B cell (primary cell): ENCODE data around the gene ZER1.

Experiments used
- CTCF ChIP-seq: fragments of 200-600 bp; IDR thresholded peaks from one replicate; pipeline ENCODE4 v1.8.0; 2022; ENCODE audit warnings: antibody characterized with exemption, mild to moderate bottlenecking
- EZH2 ChIP-seq: IDR thresholded peaks from 2 replicates; pipeline ENCODE4 v1.6.1; 2012; ENCODE audit warnings: borderline replicate concordance, low read depth, mild to moderate bottlenecking, moderate library complexity, low read length; ENCODE audit not compliant: insufficient read depth, poor library complexity, severe bottlenecking

DNA sequence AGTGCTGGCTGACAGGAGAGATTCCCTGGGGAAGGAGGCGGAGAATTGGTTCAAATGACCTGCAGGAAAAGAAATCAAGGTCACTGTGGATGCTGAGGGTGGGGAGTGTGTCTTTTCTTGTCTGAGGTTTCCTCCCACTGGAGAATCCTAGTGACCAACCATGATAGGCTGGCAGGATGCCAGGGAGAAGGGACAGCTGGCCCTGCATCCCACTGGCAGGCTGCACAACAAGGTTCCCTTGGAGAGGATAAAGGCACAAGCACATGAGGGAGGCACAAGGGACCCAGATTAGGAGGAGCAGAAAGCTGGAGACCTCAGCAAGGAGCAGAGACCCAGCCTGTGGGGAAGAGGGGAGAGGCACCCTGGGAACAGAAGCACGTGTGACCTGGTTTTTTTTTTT lies 36.4 kb downstream of the ZER1 start:
- no peak for TF ChIP-seq CTCF
- no peak for TF ChIP-seq EZH2
